Measurements from ENCODE around the gene LILRA1. TPM values are rescaled to one million over a fixed set of nuclear protein-coding genes. Genes with fewer than 3 reads are reported as not detected.
"Not testable (repeated sequence)": the region's sequence is repeated elsewhere in the genome, so short reads cannot be mapped to it uniquely, and the experiment has no call there.

The LILRA1 gene
- 0.11 and 0.15 TPM in 2 replicates for total RNA-seq

- POLR2A ChIA-PET = interaction anchor here (0.7 to 1.1 kb wide), 3 partner anchors 23 to 37 kb away, joined by 3 to 4 read pairs (median 3); partner anchors contain the start of gene LILRB1
- intact Hi-C loops (cut with micrococcal nuclease); DNase-seq; CTCF ChIA-PET; H3K9me3 Mint-ChIP-seq; H3K36me3 Mint-ChIP-seq (ENCODE audit: low read depth): not testable (repeated sequence)
- peak within 1 kb of the TSS; percentile 3 for H3K27ac Mint-ChIP-seq
- peaks cover 18% of the 10 kb centered on the region for H3K27me3 Mint-ChIP-seq
- H3K4me1 Mint-ChIP-seq = peaks cover 17% of the 10 kb centered on the region
- peak within 1 kb of the TSS; percentile 28 for H3K4me3 Mint-ChIP-seq
- peak; percentile 58 for ATAC-seq (ENCODE audit: low read depth)
Measured at GRCh38 chr19:54593445-54593844, at the start of gene LILRA1. LILRA1 (plus strand) TSS chr19:54593632; CDS start chr19:54594245, 613 bp downstream.

DNA sequence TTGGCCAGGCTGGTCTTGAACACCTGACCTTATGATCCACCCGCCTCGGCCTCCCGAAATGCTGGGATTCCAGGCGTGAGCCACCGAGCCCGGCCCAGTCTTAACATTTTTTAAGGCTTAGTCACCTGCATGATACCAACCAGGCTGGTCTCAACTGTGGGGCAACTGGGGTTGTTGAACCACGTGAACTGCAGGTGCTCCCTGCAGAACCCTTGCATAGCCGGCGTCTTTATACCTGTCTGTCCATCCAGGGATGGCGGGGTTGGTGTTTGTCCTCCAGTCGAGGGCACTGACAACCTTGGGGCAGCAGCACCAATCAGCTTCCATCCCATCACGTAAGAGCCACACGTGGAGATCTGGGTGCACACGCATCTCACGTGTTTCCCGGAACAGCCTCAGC lies 44.6 kb upstream of the LILRA1 start:
- no peaks in the 10 kb centered on the region for H3K9me3 Mint-ChIP-seq
- peaks cover 13% of the 10 kb centered on the region for H3K27me3 Mint-ChIP-seq
- no peak for ATAC-seq (ENCODE audit: low read depth)
- H3K4me3 Mint-ChIP-seq = no peak overlapping the region
- peaks cover 15% of the 10 kb centered on the region for H3K4me1 Mint-ChIP-seq
- no peak overlapping the region for H3K27ac Mint-ChIP-seq
- DNase-seq = no peak
- H3K36me3 Mint-ChIP-seq (ENCODE audit: low read depth) = no peaks in the 10 kb centered on the region
- ChIA-PET POLR2A (no interaction called here), CTCF (no interaction called here)
- TF ChIP-seq, protein P1, sequence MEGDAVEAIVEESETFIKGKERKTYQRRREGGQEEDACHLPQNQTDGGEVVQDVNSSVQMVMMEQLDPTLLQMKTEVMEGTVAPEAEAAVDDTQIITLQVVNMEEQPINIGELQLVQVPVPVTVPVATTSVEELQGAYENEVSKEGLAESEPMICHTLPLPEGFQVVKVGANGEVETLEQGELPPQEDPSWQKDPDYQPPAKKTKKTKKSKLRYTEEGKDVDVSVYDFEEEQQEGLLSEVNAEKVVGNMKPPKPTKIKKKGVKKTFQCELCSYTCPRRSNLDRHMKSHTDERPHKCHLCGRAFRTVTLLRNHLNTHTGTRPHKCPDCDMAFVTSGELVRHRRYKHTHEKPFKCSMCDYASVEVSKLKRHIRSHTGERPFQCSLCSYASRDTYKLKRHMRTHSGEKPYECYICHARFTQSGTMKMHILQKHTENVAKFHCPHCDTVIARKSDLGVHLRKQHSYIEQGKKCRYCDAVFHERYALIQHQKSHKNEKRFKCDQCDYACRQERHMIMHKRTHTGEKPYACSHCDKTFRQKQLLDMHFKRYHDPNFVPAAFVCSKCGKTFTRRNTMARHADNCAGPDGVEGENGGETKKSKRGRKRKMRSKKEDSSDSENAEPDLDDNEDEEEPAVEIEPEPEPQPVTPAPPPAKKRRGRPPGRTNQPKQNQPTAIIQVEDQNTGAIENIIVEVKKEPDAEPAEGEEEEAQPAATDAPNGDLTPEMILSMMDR (IDR thresholded peaks at IDR 0.05) = no peak
- intact Hi-C loops (cut with micrococcal nuclease) = no loop called here

DNA sequence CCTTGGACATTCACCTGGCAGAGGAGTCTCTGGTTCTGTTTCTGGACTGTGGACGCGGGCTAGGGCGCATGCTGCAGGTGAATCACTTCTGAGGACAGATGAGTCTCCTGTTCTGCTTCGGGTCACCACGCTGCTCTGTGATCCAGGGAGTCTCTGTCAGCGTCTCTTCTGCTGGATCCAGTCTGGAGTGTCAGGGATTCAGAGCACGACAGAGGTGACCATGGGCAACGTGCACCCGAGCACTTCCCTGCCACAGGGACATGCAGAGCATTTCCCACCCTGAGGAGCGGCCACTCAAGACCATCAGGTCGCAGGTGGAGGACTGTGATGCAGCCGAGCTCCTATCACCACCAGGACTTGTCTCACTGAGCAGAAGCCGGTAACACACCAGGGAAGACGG lies 44.2 kb upstream of the LILRA1 start:
- ChIA-PET POLR2A (no interaction called here), CTCF (no interaction called here)
- Mint-ChIP-seq H3K27ac (no peak overlapping the region), H3K9me3 (no peaks in the 10 kb centered on the region), H3K4me3 (no peak overlapping the region), H3K27me3 (peaks cover 12% of the 10 kb centered on the region), H3K36me3 (ENCODE audit: low read depth) (no peaks in the 10 kb centered on the region), H3K4me1 (peaks cover 15% of the 10 kb centered on the region)
- DNase-seq (no peak), ATAC-seq (ENCODE audit: low read depth) (no peak)
- TF ChIP-seq, protein P1 (IDR thresholded peaks at IDR 0.05) = no peak
- intact Hi-C loops (cut with micrococcal nuclease) = no loop called here

DNA sequence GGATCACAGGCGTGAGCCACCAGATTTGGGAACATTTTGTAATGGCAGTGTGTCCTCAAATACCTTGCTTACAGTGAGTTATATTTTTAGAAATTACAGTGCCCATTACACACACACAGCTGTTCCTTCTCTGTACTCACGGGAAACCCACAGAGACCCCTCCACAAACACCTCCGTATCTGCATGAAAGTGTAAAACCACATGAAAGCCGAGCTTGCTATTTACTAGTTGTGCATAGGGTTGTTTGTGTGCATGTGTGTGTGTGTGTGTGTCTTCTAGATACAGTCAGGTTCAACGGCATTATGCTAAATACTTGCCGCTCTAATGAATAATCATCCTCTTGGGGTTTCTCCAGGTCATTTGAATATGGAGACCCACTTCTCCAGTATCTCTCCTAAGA lies 42.1 kb upstream of the LILRA1 start:
- ChIA-PET CTCF (interaction anchor here (1.0 kb wide), 1 partner anchor 102 kb away, joined by 3 read pairs; no protein-coding TSS in a partner anchor), POLR2A (interaction anchor here (0.7 kb wide), 1 partner anchor 127 kb away, joined by 4 read pairs; no protein-coding TSS in a partner anchor)
- Mint-ChIP-seq H3K27me3 (peaks cover 11% of the 10 kb centered on the region), H3K4me1 (peaks cover 15% of the 10 kb centered on the region), H3K36me3 (ENCODE audit: low read depth) (no peaks in the 10 kb centered on the region), H3K9me3 (no peaks in the 10 kb centered on the region), H3K27ac (no peak overlapping the region), H3K4me3 (no peak overlapping the region)
- DNase-seq (no peak), ATAC-seq (ENCODE audit: low read depth) (no peak)
- TF ChIP-seq, protein P1 (IDR thresholded peaks at IDR 0.05) = no peak
- intact Hi-C loops (cut with micrococcal nuclease) = no loop called here

- peaks cover 15% of the 10 kb centered on the region for H3K4me1 Mint-ChIP-seq
- intact Hi-C loops (cut with micrococcal nuclease) = no loop called here
- ATAC-seq (ENCODE audit: low read depth) (no peak), DNase-seq (no peak)
- POLR2A ChIA-PET = no interaction called here
- TF ChIP-seq, protein P1 (IDR thresholded peaks at IDR 0.05) = no peak
- H3K27ac Mint-ChIP-seq = no peak overlapping the region
- no peaks in the 10 kb centered on the region for H3K9me3 Mint-ChIP-seq
- H3K27me3 Mint-ChIP-seq = peaks cover 11% of the 10 kb centered on the region
- CTCF ChIA-PET = interaction anchor here (1.0 kb wide), 1 partner anchor 101 kb away, joined by 3 read pairs; no protein-coding TSS in a partner anchor
- no peak overlapping the region for H3K4me3 Mint-ChIP-seq
- H3K36me3 Mint-ChIP-seq (ENCODE audit: low read depth) = no peaks in the 10 kb centered on the region
Measured at GRCh38 chr19:54551950-54552912, 41.2 kb upstream of the LILRA1 start.

Data from activated B cell treated with CpG ODN at 0.5 μM for 24 hours (primary cell).